Measurements from ENCODE around the gene AQP5.

The AQP5 gene

GRCh38 chr12:49950273-49951251, 11.1 kb upstream of the AQP5 start, which contains the start of gene AQP2:
TSS of gene AQP2 (plus strand) at chr12:49950737. CDS start at chr12:49950831, 94 bp downstream.
- Histone ChIP-seq H3K36me3 (ENCODE audit: control insufficient read depth, insufficient read depth, low read length) (no peaks in the 10 kb centered on the region), H3K27ac (ENCODE audit: low read length) (no peak within 1 kb of the TSS), H3K9me3 (ENCODE audit: control insufficient read depth, insufficient read depth, low read length) (no peaks in the 10 kb centered on the region), H3K4me1 (ENCODE audit: control insufficient read depth, insufficient read depth, low read length) (peaks cover 4% of the 10 kb centered on the region), H3K4me3 (ENCODE audit: low read length) (no peak within 1 kb of the TSS), H3K27me3 (ENCODE audit: control insufficient read depth, insufficient read depth, low read length) (no peaks in the 10 kb centered on the region; the same call in 1 of the 2 replicates)
- DNase-seq (ENCODE audit: low read depth, low spot score), result no peak
- WGBS (ENCODE audit: insufficient coverage, insufficient read length), result no CpG with 5 or more reads among the region's 32 CpGs

GRCh38 chr12:49951411-49952240, 10.0 kb upstream of the AQP5 start:
- no CpG with 5 or more reads among the region's 14 CpGs for WGBS (ENCODE audit: insufficient coverage, insufficient read length)
- Histone ChIP-seq H3K27me3 (ENCODE audit: control insufficient read depth, insufficient read depth, low read length) (no peaks in the 10 kb centered on the region; the same call in 1 of the 2 replicates), H3K4me1 (ENCODE audit: control insufficient read depth, insufficient read depth, low read length) (peaks cover 2% of the 10 kb centered on the region; the same call in 1 of the 2 replicates), H3K9me3 (ENCODE audit: control insufficient read depth, insufficient read depth, low read length) (no peaks in the 10 kb centered on the region), H3K27ac (ENCODE audit: low read length) (no peak overlapping the region), H3K36me3 (ENCODE audit: control insufficient read depth, insufficient read depth, low read length) (no peaks in the 10 kb centered on the region), H3K4me3 (ENCODE audit: low read length) (no peak overlapping the region)
- DNase-seq (ENCODE audit: low read depth, low spot score), result no peak

- Histone ChIP-seq H3K9me3 (ENCODE audit: control insufficient read depth, insufficient read depth, low read length) (no peaks in the 10 kb centered on the region), H3K4me1 (ENCODE audit: control insufficient read depth, insufficient read depth, low read length) (peaks cover 2% of the 10 kb centered on the region; the same call in 1 of the 2 replicates), H3K4me3 (ENCODE audit: low read length) (no peak overlapping the region), H3K27ac (ENCODE audit: low read length) (no peak overlapping the region), H3K27me3 (ENCODE audit: control insufficient read depth, insufficient read depth, low read length) (no peaks in the 10 kb centered on the region; the same call in 1 of the 2 replicates), H3K36me3 (ENCODE audit: control insufficient read depth, insufficient read depth, low read length) (no peaks in the 10 kb centered on the region)
- no peak for DNase-seq (ENCODE audit: low read depth, low spot score)
- WGBS (ENCODE audit: insufficient coverage, insufficient read length), result no CpG with 5 or more reads among the region's 1 CpG
Measured at GRCh38 chr12:49952391-49953055, 9.1 kb upstream of the AQP5 start.

- Histone ChIP-seq H3K27me3 (ENCODE audit: control insufficient read depth, insufficient read depth, low read length) (no peaks in the 10 kb centered on the region; the same call in 1 of the 2 replicates), H3K27ac (ENCODE audit: low read length) (no peak overlapping the region), H3K36me3 (ENCODE audit: control insufficient read depth, insufficient read depth, low read length) (no peaks in the 10 kb centered on the region), H3K4me1 (ENCODE audit: control insufficient read depth, insufficient read depth, low read length) (no peaks in the 10 kb centered on the region), H3K4me3 (ENCODE audit: low read length) (no peak overlapping the region), H3K9me3 (ENCODE audit: control insufficient read depth, insufficient read depth, low read length) (no peaks in the 10 kb centered on the region)
- no CpG with 5 or more reads among the region's 4 CpGs for WGBS (ENCODE audit: insufficient coverage, insufficient read length)
- no peak for DNase-seq (ENCODE audit: low read depth, low spot score)
Measured at GRCh38 chr12:49953151-49953550, 8.5 kb upstream of the AQP5 start.

- Histone ChIP-seq H3K4me1 (ENCODE audit: control insufficient read depth, insufficient read depth, low read length) (no peaks in the 10 kb centered on the region), H3K36me3 (ENCODE audit: control insufficient read depth, insufficient read depth, low read length) (no peaks in the 10 kb centered on the region), H3K27me3 (ENCODE audit: control insufficient read depth, insufficient read depth, low read length) (no peaks in the 10 kb centered on the region; the same call in 1 of the 2 replicates)
Measured at GRCh38 chr12:49953961-49954846, 7.5 kb upstream of the AQP5 start.

GRCh38 chr12:49954863-49955830, 6.5 kb upstream of the AQP5 start:
- Histone ChIP-seq H3K27me3 (ENCODE audit: control insufficient read depth, insufficient read depth, low read length) (peaks cover 2% of the 10 kb centered on the region; the same call in 1 of the 2 replicates), H3K27ac (ENCODE audit: low read length) (no peak overlapping the region), H3K4me1 (ENCODE audit: control insufficient read depth, insufficient read depth, low read length) (peaks cover 2% of the 10 kb centered on the region), H3K36me3 (ENCODE audit: control insufficient read depth, insufficient read depth, low read length) (no peaks in the 10 kb centered on the region), H3K4me3 (ENCODE audit: low read length) (no peak overlapping the region), H3K9me3 (ENCODE audit: control insufficient read depth, insufficient read depth, low read length) (no peaks in the 10 kb centered on the region)
- WGBS (ENCODE audit: insufficient coverage, insufficient read length), result no CpG with 5 or more reads among the region's 53 CpGs
- no peak for DNase-seq (ENCODE audit: low read depth, low spot score)

More at GRCh38 chr12:49953961-49954846, 7.5 kb upstream of the AQP5 start:
- Histone ChIP-seq H3K27ac (ENCODE audit: low read length) (no peak overlapping the region), H3K4me3 (ENCODE audit: low read length) (no peak overlapping the region), H3K9me3 (ENCODE audit: control insufficient read depth, insufficient read depth, low read length) (no peaks in the 10 kb centered on the region)
- WGBS (ENCODE audit: insufficient coverage, insufficient read length), result no CpG with 5 or more reads among the region's 21 CpGs
- no peak for DNase-seq (ENCODE audit: low read depth, low spot score)

GRCh38 chr12:49955899-49956662, 5.6 kb upstream of the AQP5 start:
- peaks cover 11% of the 10 kb centered on the region for H3K27me3 ChIP-seq (ENCODE audit: control insufficient read depth, insufficient read depth, low read length)
- no peak overlapping the region for H3K4me3 ChIP-seq (ENCODE audit: low read length)
- no peak overlapping the region for H3K27ac ChIP-seq (ENCODE audit: low read length)
- H3K4me1 ChIP-seq (ENCODE audit: control insufficient read depth, insufficient read depth, low read length), result peaks cover 6% of the 10 kb centered on the region
- WGBS (ENCODE audit: insufficient coverage, insufficient read length), result no CpG with 5 or more reads among the region's 13 CpGs
- H3K36me3 ChIP-seq (ENCODE audit: control insufficient read depth, insufficient read depth, low read length), result no peaks in the 10 kb centered on the region
- no peak for DNase-seq (ENCODE audit: low read depth, low spot score)
- no peaks in the 10 kb centered on the region for H3K9me3 ChIP-seq (ENCODE audit: control insufficient read depth, insufficient read depth, low read length)

- Histone ChIP-seq H3K27ac (ENCODE audit: low read length) (no peak overlapping the region), H3K36me3 (ENCODE audit: control insufficient read depth, insufficient read depth, low read length) (no peaks in the 10 kb centered on the region), H3K4me1 (ENCODE audit: control insufficient read depth, insufficient read depth, low read length) (peaks cover 6% of the 10 kb centered on the region), H3K27me3 (ENCODE audit: control insufficient read depth, insufficient read depth, low read length) (peaks cover 11% of the 10 kb centered on the region), H3K9me3 (ENCODE audit: control insufficient read depth, insufficient read depth, low read length) (no peaks in the 10 kb centered on the region), H3K4me3 (ENCODE audit: low read length) (no peak overlapping the region)
- no CpG with 5 or more reads among the region's 6 CpGs for WGBS (ENCODE audit: insufficient coverage, insufficient read length)
- DNase-seq (ENCODE audit: low read depth, low spot score), result no peak
Measured at GRCh38 chr12:49956663-49957569, 4.8 kb upstream of the AQP5 start.

Measured in iPS DF 6.9 (cell line).